IMR-90 (cell line): Measurements from ENCODE around the gene DUS4L. TPM values are rescaled to one million over a fixed set of nuclear protein-coding genes. Genes with fewer than 3 reads are reported as not detected.
A peak's percentile ranks its signal among the peaks of the same experiment; 100 is the strongest.

Source experiments
- ATAC-seq: fragments of 200-7000 bp; cut with Tn5 transposase; 2 replicates; pipeline ENCODE4 v1.9.1; 2020; ENCODE audit warnings: low read depth, mild to moderate bottlenecking, moderate library complexity
- BruUV-seq: library from RNA; stranded (reverse); fragments of 400-500 nt; replicated peaks from 2 replicates; lab custom pipeline; 2021; lab: Mats Ljungman, UMichigan
- CTCF ChIA-PET: fragments of 300-600 bp; formaldehyde crosslinking; extraction: SDS; loops from one replicate; lab custom pipeline; 2021; ENCODE audit warnings: antibody characterized with exemption; lab: Yijun Ruan, JAX
- POLR2A ChIA-PET: fragments of 300-600 bp; sonication (Branson Sonifier 250); formaldehyde crosslinking; loops from one replicate; lab custom pipeline; 2022; ENCODE audit warnings: antibody characterized with exemption; ENCODE audit not compliant: unreplicated experiment; lab: Charles Lee
- DNase-seq: peaks from one replicate; pipeline ENCODE4 v3.0.0; 2013
- H2AFZ ChIP-seq: replicated peaks from 2 replicates; pipeline ENCODE3; 2013; ENCODE audit warnings: low read length, mild to moderate bottlenecking; ENCODE audit not compliant: poor library complexity
- H2AK5ac ChIP-seq: 2 replicates; pipeline ENCODE4 v1.6.1; 2013; ENCODE audit warnings: low read depth, low read length, inconsistent platforms
- H2AK9ac ChIP-seq: replicated peaks from 2 replicates; pipeline ENCODE3; 2013; ENCODE audit warnings: mild to moderate bottlenecking, low read depth, low read length, moderate library complexity; ENCODE audit not compliant: poor library complexity
- H2BK120ac ChIP-seq: 2 replicates; pipeline ENCODE4 v1.6.1; 2013; ENCODE audit warnings: low read depth, low read length, inconsistent platforms
- H2BK15ac ChIP-seq: 3 replicates; pipeline ENCODE4 v1.6.1; 2013; ENCODE audit warnings: low read depth, low read length, inconsistent platforms
- H2BK20ac ChIP-seq: 2 replicates; pipeline ENCODE4 v1.6.1; 2013; ENCODE audit warnings: low read depth, mild to moderate bottlenecking, inconsistent platforms, low read length, moderate library complexity
- H2BK5ac ChIP-seq: 2 replicates; pipeline ENCODE4 v1.6.1; 2013; ENCODE audit warnings: mild to moderate bottlenecking, low read depth, low read length, inconsistent platforms; ENCODE audit not compliant: poor library complexity, severe bottlenecking
- H3K14ac ChIP-seq: replicated peaks from 2 replicates; pipeline ENCODE4 v1.6.1; 2013; ENCODE audit warnings: low read depth, low read length, inconsistent platforms
- H3K18ac ChIP-seq: 2 replicates; pipeline ENCODE4 v1.6.1; 2013; ENCODE audit warnings: low read depth, low read length, control low read depth
- H3K23ac ChIP-seq: 2 replicates; pipeline ENCODE4 v1.6.1; 2013; ENCODE audit warnings: low read depth, low read length, inconsistent platforms
- H3K27ac ChIP-seq: 2 replicates; pipeline ENCODE4 v1.5.1; 2013; ENCODE audit warnings: mild to moderate bottlenecking, control low read depth, low read length; ENCODE audit not compliant: insufficient read depth
- H3K27me3 ChIP-seq: 2 replicates; pipeline ENCODE4 v1.6.1; 2013; ENCODE audit warnings: low read length; ENCODE audit not compliant: control insufficient read depth, insufficient read depth
- H3K36me3 ChIP-seq: 2 replicates; pipeline ENCODE4 v1.6.1; 2013; ENCODE audit warnings: low read length, mixed read lengths; ENCODE audit not compliant: control insufficient read depth, insufficient read depth
- H3K4ac ChIP-seq: 2 replicates; pipeline ENCODE4 v1.6.1; 2013; ENCODE audit warnings: low read depth, low read length, inconsistent platforms
- H3K4me1 ChIP-seq: 2 replicates; pipeline ENCODE4 v1.6.1; 2013; ENCODE audit warnings: low read length, mixed read lengths; ENCODE audit not compliant: control insufficient read depth, insufficient read depth
- H3K4me2 ChIP-seq: 2 replicates; pipeline ENCODE4 v1.6.1; 2013; ENCODE audit warnings: low read depth, mild to moderate bottlenecking, control low read depth, low read length, moderate library complexity
- H3K4me3 ChIP-seq: 2 replicates; pipeline ENCODE4 v1.5.1; 2013; ENCODE audit warnings: low read depth, mild to moderate bottlenecking, control low read depth, low read length, moderate library complexity; ENCODE audit not compliant: insufficient read depth
- H3K56ac ChIP-seq: 2 replicates; pipeline ENCODE4 v1.6.1; 2013; ENCODE audit warnings: low read length, inconsistent platforms; ENCODE audit not compliant: insufficient read depth; ENCODE audit errors: extremely low read depth
- H3K79me1 ChIP-seq, 2 experiments: 2 replicates each; pipeline ENCODE4 v1.6.1; 2013; ENCODE audit warnings: low read length in 2 of 2, inconsistent platforms in 1 of 2, low read depth in 1 of 2
- H3K9ac ChIP-seq: 2 replicates; pipeline ENCODE4 v1.6.1; 2013; ENCODE audit warnings: low read depth, low read length, control low read depth
- H3K9me1 ChIP-seq: 2 replicates; pipeline ENCODE4 v1.6.1; 2013; ENCODE audit warnings: low read length, inconsistent platforms; ENCODE audit not compliant: insufficient read depth
- H3K9me3 ChIP-seq: 2 replicates; pipeline ENCODE4 v1.6.1; 2013; ENCODE audit warnings: low read length; ENCODE audit not compliant: control insufficient read depth, insufficient read depth
- H4K20me1 ChIP-seq: 2 replicates; pipeline ENCODE4 v1.6.1; 2013; ENCODE audit warnings: low read length, inconsistent platforms; ENCODE audit not compliant: insufficient read depth
- H4K5ac ChIP-seq: 2 replicates; pipeline ENCODE4 v1.6.1; 2013; ENCODE audit warnings: mild to moderate bottlenecking, low read depth, low read length, control low read depth
- H4K8ac ChIP-seq, 2 experiments: 2 replicates each; pipeline ENCODE4 v1.6.1; 2013; ENCODE audit warnings: low read depth in 2 of 2, low read length in 2 of 2, control low read depth in 1 of 2, inconsistent platforms in 1 of 2
- H4K91ac ChIP-seq: 2 replicates; pipeline ENCODE4 v1.6.1; 2013; ENCODE audit warnings: low read depth, low read length, inconsistent platforms; ENCODE audit not compliant: insufficient read depth
- BHLHE40 ChIP-seq: fragments of 150-350 bp; IDR thresholded peaks from 2 replicates; pipeline ENCODE4 v1.6.1; 2016; ENCODE audit warnings: mild to moderate bottlenecking, low read depth, low read length
- CEBPB ChIP-seq: IDR thresholded peaks from 2 replicates; pipeline ENCODE4 v1.6.1; 2012; ENCODE audit warnings: low read depth, low read length, improper control_type of control experiment
- CHD1 ChIP-seq: IDR thresholded peaks from 2 replicates; pipeline ENCODE4 v1.6.1; 2012; ENCODE audit warnings: low read depth, low read length, improper control_type of control experiment
- ELK1 ChIP-seq: fragments of 150-350 bp; IDR thresholded peaks from 2 replicates; pipeline ENCODE4 v1.6.1; 2016; ENCODE audit warnings: low read depth, mild to moderate bottlenecking, low read length, moderate library complexity, borderline replicate concordance
- FOS ChIP-seq: fragments of 150-350 bp; IDR thresholded peaks from 2 replicates; pipeline ENCODE4 v1.6.1; 2016; ENCODE audit warnings: low read depth, low read length
- MAFK ChIP-seq: IDR thresholded peaks from 2 replicates; pipeline ENCODE4 v1.6.1; 2012; ENCODE audit warnings: low read depth, low read length, improper control_type of control experiment
- MAZ ChIP-seq: IDR thresholded peaks from 2 replicates; pipeline ENCODE4 v1.6.1; 2012; ENCODE audit warnings: low read depth, mild to moderate bottlenecking, low read length, improper control_type of control experiment, moderate library complexity, borderline replicate concordance
- MXI1 ChIP-seq: IDR thresholded peaks from 2 replicates; pipeline ENCODE4 v1.6.1; 2012; ENCODE audit warnings: low read depth, mild to moderate bottlenecking, low read length, moderate library complexity, borderline replicate concordance
- RAD21 ChIP-seq: IDR thresholded peaks from 2 replicates; pipeline ENCODE4 v1.6.1; 2012; ENCODE audit warnings: low read length, improper control_type of control experiment
- RCOR1 ChIP-seq: IDR thresholded peaks from 2 replicates; pipeline ENCODE4 v1.6.1; 2012; ENCODE audit warnings: mild to moderate bottlenecking, low read length, improper control_type of control experiment; ENCODE audit not compliant: insufficient replicate concordance
- RFX5 ChIP-seq: IDR thresholded peaks from 2 replicates; pipeline ENCODE4 v1.8.0; 2012; ENCODE audit warnings: low read depth, mild to moderate bottlenecking, low read length, moderate library complexity
- SMC3 ChIP-seq: fragments of 150-350 bp; IDR thresholded peaks from 2 replicates; pipeline ENCODE4 v1.6.1; 2016; ENCODE audit warnings: low read depth, mild to moderate bottlenecking, antibody characterized with exemption, low read length, moderate library complexity
- USF2 ChIP-seq: fragments of 150-350 bp; IDR thresholded peaks from 2 replicates; pipeline ENCODE4 v1.6.1; 2017; ENCODE audit warnings: mild to moderate bottlenecking, antibody characterized with exemption, low read length, low read depth
- WGBS, 2 experiments: methylation state at CpG; one replicate each; pipeline versions ENCODE4 v1.1.5 to v1.1.7; 2013; ENCODE audit warnings: missing lambda C conversion rate in 2 of 2; ENCODE audit not compliant: insufficient read length in 1 of 2; ENCODE audit errors: extremely low coverage in 2 of 2; 5-methylcytosine and 5-hydroxymethylcytosine counted together
- dilution Hi-C: fragments of 300-500 bp; cut with HindIII; formaldehyde crosslinking; loops from one replicate; pipeline ENCODE4 v1.14.3; 2018; ENCODE audit warnings: low sequenced_read_pairs; ENCODE audit not compliant: unreplicated experiment
- in situ Hi-C: fragments of 300-500 bp; cut with MboI; formaldehyde crosslinking; loops from 3 replicates; pipeline ENCODE4 v1.14.3; 2019; ENCODE audit warnings: low sequenced_read_pairs, inconsistent platforms, mixed read lengths
- intact Hi-C: fragments of 100-400 bp; cut with micrococcal nuclease; formaldehyde crosslinking; loops from 2 replicates; pipeline ENCODE4 v1.10.0; 2022
- polyA plus RNA-seq, 3 experiments: library from polyadenylated mRNA; depleted of rRNA; stranded (reverse); fragments of >200 nt; gene quantifications; 2 replicates each; pipeline ENCODE4 v1.2.3, GENCODE V29; 2012; ENCODE audit warnings: low replicate concordance in 1 of 3
- total RNA-seq: library from RNA; depleted of rRNA; stranded (reverse); fragments of >200 nt; gene quantifications from 2 replicates; pipeline ENCODE4 v1.2.3, GENCODE V29; 2012

The DUS4L gene
- total and polyA plus RNA-seq, 2 of the 4 experiments (the other 2 are of a cell fraction) = 4.2 to 6.6 TPM

GRCh38 chr7:107594961-107595737, 31.4 kb downstream of the DUS4L start:
- ATAC-seq (peak; percentile 82), DNase-seq (peak; percentile 94)
- H3K14ac ChIP-seq = peak overlapping the region; percentile 69
- POLR2A ChIA-PET = interaction anchor here (0.6 kb wide), 1 partner anchor 166 kb away, joined by 3 read pairs; no protein-coding TSS in a partner anchor
- H3K9me3 ChIP-seq = no peaks in the 10 kb centered on the region
- H4K91ac ChIP-seq = no peak overlapping the region
- peak overlapping the region; percentile 50 for H2AK5ac ChIP-seq
- no peaks in the 10 kb centered on the region; the same call in 1 of the 2 replicates for H3K4me1 ChIP-seq
- H3K56ac ChIP-seq = peak overlapping the region; percentile 14; the same call in 1 of the 2 replicates
- no peaks in the 10 kb centered on the region for H3K27me3 ChIP-seq
- no peak overlapping the region for H3K4me3 ChIP-seq
- H3K36me3 ChIP-seq = peaks cover 8% of the 10 kb centered on the region
- H3K9me1 ChIP-seq = peaks cover 3% of the 10 kb centered on the region
- CTCF ChIA-PET = interaction anchor here (1.2 kb wide), 1 partner anchor 14 kb away, joined by 3 read pairs; no protein-coding TSS in a partner anchor
- peak overlapping the region; percentile 10 to 34; a peak in 1 of 4 replicates for H4K8ac ChIP-seq
- dilution Hi-C loops (no loop called here), intact Hi-C loops (no loop called here), in situ Hi-C loops (no loop called here)
- peak overlapping the region; percentile 78; the same call in 1 of the 2 replicates for H3K18ac ChIP-seq
- H3K9ac ChIP-seq = no peak overlapping the region
- H3K23ac ChIP-seq = peak overlapping the region; percentile 65; the same call in 1 of the 2 replicates
- H3K79me1 ChIP-seq = peaks cover 3 to 16% of the 10 kb centered on the region in 2 experiments; a peak in 3 of 4 replicates
- H2BK120ac ChIP-seq = peak overlapping the region; percentile 75
- BruUV-seq = no TSS peak
- H2BK15ac ChIP-seq = peak overlapping the region; percentile 83; the same call in 2 of the 3 replicates
- H2BK5ac ChIP-seq = peak overlapping the region; percentile 90
- no peak overlapping the region for H2AFZ ChIP-seq
- peak overlapping the region; percentile 73 for H3K4ac ChIP-seq
- H3K27ac ChIP-seq = peak overlapping the region; percentile 5; the same call in 1 of the 2 replicates
- H3K4me2 ChIP-seq = peak overlapping the region; percentile 43
- peak overlapping the region; percentile 69; the same call in 1 of the 2 replicates for H2BK20ac ChIP-seq
- WGBS, 2 experiments = no CpG with 5 or more reads among the region's 4 CpGs
- no peak overlapping the region for H2AK9ac ChIP-seq
- no peaks in the 10 kb centered on the region for H4K20me1 ChIP-seq
- no peak overlapping the region; the same call in 1 of the 2 replicates for H4K5ac ChIP-seq
- TF ChIP-seq RAD21 (no peak), CHD1 (no peak), SMC3 (no peak), MAFK (peak; percentile 59), CEBPB (peak; percentile 91), RFX5 (no peak; the same call in 1 of the 2 replicates), RCOR1 (no peak), MXI1 (no peak), MAZ (no peak), USF2 (no peak), BHLHE40 (no peak), ELK1 (no peak), FOS (peak; percentile 30; the same call in 1 of the 2 replicates)
